Adrenal gland (tissue), 19 donors: Measurements from ENCODE around the gene IMPACT. TPM values are rescaled to one million over a fixed set of nuclear protein-coding genes. Genes with fewer than 3 reads are reported as not detected.

Experiments
- DNase-seq, 7 donors: peaks; one replicate each; pipeline ENCODE4 v3.0.0-alpha.2; 2019 to 2020
- H3K27ac ChIP-seq, 5 donors: fragments of 200-600 bp; sonication (generic) in 4 of 5; 1 replicate in 3 of 5; 2 replicates in 2 of 5; pipeline versions ENCODE4 v1.5.1 to v1.8.0; 2016 to 2020; ENCODE audit warnings: mild to moderate bottlenecking in 1 of 5
- H3K27me3 ChIP-seq: fragments of 200-600 bp; 2 replicates; pipeline ENCODE4 v1.8.0; 2021
- H3K36me3 ChIP-seq, 2 donors: fragments of 200-600 bp; replicated peaks in 1 of 2; 1 replicate in 1 of 2; 2 replicates in 1 of 2; pipeline versions ENCODE4 v1.5.1 to v1.8.0; 2018 to 2022
- H3K4me1 ChIP-seq, 2 donors: fragments of 200-600 bp; replicated peaks in 1 of 2; 1 replicate in 1 of 2; 2 replicates in 1 of 2; pipeline versions ENCODE4 v1.5.1 to v1.8.0; 2018 to 2021
- H3K4me3 ChIP-seq, 4 donors: fragments of 200-600 bp; sonication (generic) in 3 of 4; one replicate each; pipeline ENCODE4 v1.5.1; 2016 to 2018
- H3K9me3 ChIP-seq, 3 donors: fragments of 200-600 bp; sonication (generic) in 1 of 3; replicated peaks in 1 of 3; 1 replicate in 2 of 3; 2 replicates in 1 of 3; pipeline versions ENCODE4 v1.5.1 to v1.8.0; 2016 to 2021
- POLR2A ChIP-seq, 2 donors: fragments of 450-650 bp; IDR thresholded peaks; one replicate each; pipeline ENCODE4 v1.6.1; 2017; ENCODE audit warnings: antibody characterized with exemption in 2 of 2, mild to moderate bottlenecking in 2 of 2, moderate library complexity in 1 of 2
- WGBS, 4 donors: extraction: QIAGEN DNeasy Blood & Tissue Kit in 2 of 4; methylation state at CpG; one replicate each; pipeline versions ENCODE4 v1.1.5 to v1.1.7; 2013 to 2017; 5-methylcytosine and 5-hydroxymethylcytosine counted together
- intact Hi-C, 2 donors: fragments of 100-400 bp; cut with DNase I; formaldehyde crosslinking; loops; one replicate each; pipeline versions ENCODE4 v1.14.1 to v1.15.0; 2022 to 2023
- long read RNA-seq, 10 donors: library from polyadenylated mRNA in 3 of 10; unstranded in 2 of 10; stranded (forward) in 1 of 10; transcript quantifications; one replicate each; pipeline ENCODE4 v2.0.0 and lab custom pipeline, GENCODE V29; 2021 to 2026
- polyA plus RNA-seq, 3 donors: library from polyadenylated mRNA; stranded (reverse); fragments of 200-250 nt in 2 of 3; fragments of 350-450 nt in 1 of 3; fragmentation: Illumina TruSeq in 1 of 3; extraction: RNeasy Lipid Tissue Mini Kit (QIAGEN cat#74804) in 1 of 3; gene quantifications; one replicate each; pipeline ENCODE4 v1.2.3, GENCODE V29; 2013 to 2014
- total RNA-seq, 9 donors: library from RNA; depleted of rRNA in 4 of 9; stranded (reverse); fragments of >200 nt in 4 of 9; fragments of 120-200 nt in 1 of 9; fragmentation: NEBNext Ultra II Directional in 1 of 9; extraction: Animal tissue kit (Norgen Biotek cat#: 25700) in 1 of 9; gene quantifications; one replicate each; pipeline versions ENCODE4 v1.1.0 to v1.2.4, GENCODE V29; 2013 to 2023
- TF ChIP-seq, protein P1 (sequence below), 6 experiments: fragments of 450-650 bp in 4 of 6; fragments of 200-600 bp in 2 of 6; sonication (generic) in 1 of 6; IDR thresholded peaks; 1 replicate in 5 of 6; 2 replicates in 1 of 6; pipeline versions ENCODE4 v1.5.1 to v1.8.0; 2016 to 2021; ENCODE audit warnings: antibody characterized with exemption in 6 of 6, mild to moderate bottlenecking in 2 of 6, moderate library complexity in 1 of 6
- donor health status: healthy with polysubstance abuse.
- donor health status: Bipolar disorder and iron deficiency.
- donor health status: DM: yes; HTN: yes; CAD: no.
- donor health status: DM: no; HTN: no; CAD: no.
- donor health status: DM: no; HTN: no; CAD: no.
- donor health status: DM: yes; HTN: yes; CAD: no.

The IMPACT gene
- total RNA-seq = 10 to 100 TPM; 21.6 to 60.5 (median 46.0) TPM
- 10 to 100 TPM; 16.2 to 58.9 (median 21.4) TPM for polyA plus RNA-seq
- long read RNA-seq, donor 1, transcript IMPACT-201 (11 exons, 3,792 nt) = major isoform, 11 of 31 reads
- long read RNA-seq, donor 1, partial matches to known transcripts = 19 of 31 reads
- long read RNA-seq, donor 1, other reads (novel, unspliced or antisense) = 0 of 31 reads
- long read RNA-seq, donor 2, transcript IMPACT-201 (11 exons, 3,792 nt) = major isoform, 13 of 15 reads
- long read RNA-seq, donor 2, partial matches to known transcripts = 0 of 15 reads
- long read RNA-seq, donor 2, other reads (novel, unspliced or antisense) = 0 of 15 reads
- long read RNA-seq, donor 3, transcript IMPACT-201 (11 exons, 3,792 nt) = major isoform, 11 of 11 reads
- long read RNA-seq, donor 3, partial matches to known transcripts = 0 of 11 reads
- long read RNA-seq, donor 3, other reads (novel, unspliced or antisense) = 0 of 11 reads
- long read RNA-seq, donor 4, transcript IMPACT-201 (11 exons, 3,792 nt) = major isoform, 8 of 9 reads
- long read RNA-seq, donor 4, partial matches to known transcripts = 1 of 9 reads
- long read RNA-seq, donor 4, other reads (novel, unspliced or antisense) = 0 of 9 reads
- long read RNA-seq, donor 5, transcript IMPACT-201 (11 exons, 3,792 nt) = major isoform, 49 of 60 reads
- long read RNA-seq, donor 5, partial matches to known transcripts = 1 of 60 reads
- long read RNA-seq, donor 5, other reads (novel, unspliced or antisense) = 7 of 60 reads
- long read RNA-seq, donor 6, transcript IMPACT-201 (11 exons, 3,792 nt) = major isoform, 11 of 15 reads
- long read RNA-seq, donor 6, partial matches to known transcripts = 0 of 15 reads
- long read RNA-seq, donor 6, other reads (novel, unspliced or antisense) = 3 of 15 reads
- long read RNA-seq, donor 7, transcript IMPACT-201 (11 exons, 3,792 nt) = major isoform, 8 of 9 reads
- long read RNA-seq, donor 7, partial matches to known transcripts = 0 of 9 reads
- long read RNA-seq, donor 7, other reads (novel, unspliced or antisense) = 0 of 9 reads
- long read RNA-seq, donor 8, transcript IMPACT-201 (11 exons, 3,792 nt) = major isoform, 10 of 10 reads
- long read RNA-seq, donor 8, partial matches to known transcripts = 0 of 10 reads
- long read RNA-seq, donor 8, other reads (novel, unspliced or antisense) = 0 of 10 reads
- long read RNA-seq, donor 9, transcript IMPACT-201 (11 exons, 3,792 nt) = major isoform, 8 of 8 reads
- long read RNA-seq, donor 9, partial matches to known transcripts = 0 of 8 reads
- long read RNA-seq, donor 9, other reads (novel, unspliced or antisense) = 0 of 8 reads
- long read RNA-seq, donor 10, transcript IMPACT-201 (11 exons, 3,792 nt) = major isoform, 7 of 7 reads
- long read RNA-seq, donor 10, partial matches to known transcripts = 0 of 7 reads
- long read RNA-seq, donor 10, other reads (novel, unspliced or antisense) = 0 of 7 reads

GRCh38 chr18:24426398-24427294, at the start of gene IMPACT:
Gene IMPACT (plus strand): TSS chr18:24426670. CDS start chr18:24426757, 87 bp downstream.
- TF ChIP-seq, protein P1, sequence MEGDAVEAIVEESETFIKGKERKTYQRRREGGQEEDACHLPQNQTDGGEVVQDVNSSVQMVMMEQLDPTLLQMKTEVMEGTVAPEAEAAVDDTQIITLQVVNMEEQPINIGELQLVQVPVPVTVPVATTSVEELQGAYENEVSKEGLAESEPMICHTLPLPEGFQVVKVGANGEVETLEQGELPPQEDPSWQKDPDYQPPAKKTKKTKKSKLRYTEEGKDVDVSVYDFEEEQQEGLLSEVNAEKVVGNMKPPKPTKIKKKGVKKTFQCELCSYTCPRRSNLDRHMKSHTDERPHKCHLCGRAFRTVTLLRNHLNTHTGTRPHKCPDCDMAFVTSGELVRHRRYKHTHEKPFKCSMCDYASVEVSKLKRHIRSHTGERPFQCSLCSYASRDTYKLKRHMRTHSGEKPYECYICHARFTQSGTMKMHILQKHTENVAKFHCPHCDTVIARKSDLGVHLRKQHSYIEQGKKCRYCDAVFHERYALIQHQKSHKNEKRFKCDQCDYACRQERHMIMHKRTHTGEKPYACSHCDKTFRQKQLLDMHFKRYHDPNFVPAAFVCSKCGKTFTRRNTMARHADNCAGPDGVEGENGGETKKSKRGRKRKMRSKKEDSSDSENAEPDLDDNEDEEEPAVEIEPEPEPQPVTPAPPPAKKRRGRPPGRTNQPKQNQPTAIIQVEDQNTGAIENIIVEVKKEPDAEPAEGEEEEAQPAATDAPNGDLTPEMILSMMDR (IDR thresholded peaks at IDR 0.05) = no peak
- peak; percentile 45 to 65 for TF ChIP-seq POLR2A (IDR thresholded peaks at IDR 0.05)
- Histone ChIP-seq H3K27me3 (peaks cover 3% of the 10 kb centered on the region), H3K4me3 (peak within 1 kb of the TSS; percentile 38 to 96 (median 54)), H3K36me3 (no peaks in the 10 kb centered on the region), H3K27ac (peak within 1 kb of the TSS; percentile 6 to 90 (median 76)), H3K4me1 (peaks cover 0 to 21% of the 10 kb centered on the region in 2 donors), H3K9me3 (no peaks in the 10 kb centered on the region)
- 1 to 6% (median 2%) methylated on average over 8 to 82 of the region's 82 CpGs for WGBS, 4 donors
- peak; percentile 73 to 89 (median 85) for DNase-seq
- intact Hi-C loops = no loop called here

- no peaks in the 10 kb centered on the region for H3K9me3 ChIP-seq
- TF ChIP-seq, protein P1 (IDR thresholded peaks at IDR 0.05) = no peak
- no peak for TF ChIP-seq POLR2A (IDR thresholded peaks at IDR 0.05)
- no peak overlapping the region for H3K27ac ChIP-seq
- no peaks in the 10 kb centered on the region for H3K36me3 ChIP-seq
- peaks cover 7 to 10% of the 10 kb centered on the region in 2 donors for H3K4me1 ChIP-seq
- H3K27me3 ChIP-seq = no peaks in the 10 kb centered on the region
- intact Hi-C loops = no loop called here
- H3K4me3 ChIP-seq = no peak overlapping the region
- WGBS, 4 donors = 81 to 100% (median 86%) methylated on average over 1 of the region's 1 CpG
- DNase-seq = no peak
These were observed 47.9 kb upstream of the IMPACT start for GRCh38 chr18:24378598-24378997.

DNA sequence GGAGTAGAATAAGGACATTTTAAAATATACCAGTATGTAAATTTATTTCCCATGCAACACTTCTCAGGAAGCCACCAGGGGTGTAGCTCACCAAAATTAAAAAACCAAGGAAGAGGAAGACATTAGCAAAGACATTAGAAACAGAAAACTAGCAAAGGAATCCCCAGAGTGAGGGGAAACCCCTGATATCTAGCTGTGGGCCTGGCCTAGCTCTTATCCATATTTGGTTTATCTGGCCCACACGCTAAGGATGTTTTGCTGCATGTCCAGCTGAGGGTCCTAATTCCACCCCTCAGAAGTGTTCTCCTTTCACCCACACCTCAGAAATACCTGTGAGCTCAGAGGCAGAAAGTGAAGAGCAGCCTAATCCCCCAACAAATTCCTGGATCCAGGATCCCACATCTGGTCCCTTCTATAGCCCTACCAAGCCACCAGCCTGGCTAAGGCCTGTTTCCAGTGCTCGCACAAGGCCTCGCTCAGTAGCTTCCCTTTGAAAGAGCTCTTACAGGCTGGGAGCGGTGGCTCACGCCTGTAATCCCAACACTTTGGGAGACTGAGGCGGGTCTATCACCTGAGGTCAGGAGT, 46.2 kb upstream of the IMPACT start:
- Histone ChIP-seq H3K4me1 (peaks cover 7 to 10% of the 10 kb centered on the region in 2 donors), H3K27ac (no peak overlapping the region), H3K27me3 (no peaks in the 10 kb centered on the region), H3K4me3 (no peak overlapping the region), H3K9me3 (no peaks in the 10 kb centered on the region), H3K36me3 (no peaks in the 10 kb centered on the region)
- WGBS, 4 donors = 93 to 98% (median 96%) methylated on average over 6 of the region's 6 CpGs
- TF ChIP-seq, protein P1 (IDR thresholded peaks at IDR 0.05) = no peak
- no peak for TF ChIP-seq POLR2A (IDR thresholded peaks at IDR 0.05)
- no peak for DNase-seq
- intact Hi-C loops = no loop called here
